Hematopoietic multipotent progenitor cell treated with erythropoietin and hydrocortisone succinate and interleukin-3 and kit ligand, for 6 days (in vitro differentiated cells): ENCODE data around the gene RIC3.

ENCODE experiments used
- DNase-seq: peaks from one replicate; pipeline ENCODE4 v3.0.0-alpha.2; 2015

Gene RIC3

DNA sequence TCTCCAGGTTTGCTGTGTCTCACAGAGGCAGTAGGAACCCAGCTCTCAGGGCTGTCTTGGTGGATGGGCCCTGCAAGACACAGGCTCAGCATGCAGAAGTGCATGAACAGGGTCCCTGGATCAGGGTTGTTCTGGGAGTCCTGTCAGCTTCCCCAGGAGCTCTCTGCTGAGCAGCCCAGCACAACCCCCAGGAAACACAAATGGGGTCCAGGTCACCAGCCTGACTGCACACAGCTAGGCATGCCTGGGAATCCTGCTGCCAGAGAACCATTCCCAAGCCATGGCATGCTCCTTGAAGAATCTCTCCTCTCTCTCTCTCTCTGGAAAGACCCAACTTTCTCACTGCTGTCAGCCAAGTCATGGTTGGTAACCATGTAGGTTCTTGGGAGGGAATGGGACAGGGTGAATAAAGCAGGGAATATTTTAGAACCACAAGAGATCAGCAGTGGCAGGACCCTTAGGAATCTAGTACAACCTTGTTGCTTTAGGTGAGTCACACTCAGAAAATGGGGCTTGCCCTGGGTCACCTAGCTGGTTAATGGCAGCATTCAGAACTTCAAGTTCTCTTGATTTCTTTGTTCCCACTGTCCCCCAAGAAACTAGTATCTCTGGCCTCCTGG lies 66.4 kb downstream of the RIC3 start:
- no peak for DNase-seq

DNA sequence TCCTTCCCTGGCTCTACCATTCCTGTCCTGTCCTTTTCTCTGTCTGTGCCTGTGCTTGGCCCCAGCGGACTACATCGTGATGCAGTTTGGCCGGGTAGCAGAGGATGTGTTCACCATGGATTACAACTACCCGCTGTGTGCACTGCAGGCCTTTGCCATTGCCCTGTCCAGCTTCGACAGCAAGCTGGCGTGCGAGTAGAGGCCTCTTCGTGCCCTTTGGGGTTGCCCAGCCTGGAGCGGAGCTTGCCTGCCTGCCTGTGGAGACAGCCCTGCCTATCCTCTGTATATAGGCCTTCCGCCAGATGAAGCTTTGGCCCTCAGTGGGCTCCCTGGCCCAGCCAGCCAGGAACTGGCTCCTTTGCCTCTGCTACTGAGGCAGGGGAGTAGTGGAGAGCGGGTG lies 67.4 kb downstream of the RIC3 start:
- DNase-seq, result no peak

DNA sequence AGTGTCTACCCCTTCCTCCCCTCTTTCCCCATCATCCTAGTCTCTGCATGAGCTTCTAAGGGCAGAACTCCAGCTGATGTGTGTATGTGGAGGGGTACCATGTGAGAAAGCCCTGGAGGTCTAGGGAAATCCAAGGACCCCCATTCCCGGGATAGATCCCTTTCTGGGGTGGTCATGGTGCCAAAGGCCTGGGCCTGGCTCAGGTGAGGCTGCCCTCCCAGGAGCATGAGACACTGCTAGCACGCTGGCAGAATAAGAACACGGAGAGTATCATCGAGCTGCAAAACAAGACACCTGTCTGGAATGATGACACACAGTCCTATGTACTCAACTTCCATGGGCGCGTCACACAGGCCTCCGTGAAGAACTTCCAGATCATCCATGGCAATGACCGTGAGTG lies 68.2 kb downstream of the RIC3 start:
- no peak for DNase-seq

DNA sequence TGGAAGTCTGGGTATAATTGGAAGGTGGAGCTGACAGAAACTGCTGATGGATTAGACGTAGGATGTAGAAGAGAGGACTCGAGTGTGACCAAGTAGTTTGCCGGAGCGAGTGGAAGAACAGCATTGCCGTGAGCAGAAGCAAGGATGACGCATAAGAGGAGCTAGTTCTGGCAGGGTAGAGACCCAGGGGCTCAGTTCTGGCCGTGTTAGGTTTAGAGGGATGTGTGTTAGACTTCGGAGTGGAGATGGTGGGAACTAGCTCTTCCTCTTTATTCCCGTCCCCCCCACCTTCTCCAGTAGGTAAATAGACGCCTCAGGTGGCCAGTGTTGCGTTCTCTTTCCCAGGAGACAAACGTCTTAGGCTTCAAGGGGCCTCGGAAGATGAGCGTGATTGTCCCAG lies 68.7 kb downstream of the RIC3 start:
- DNase-seq, result no peak

DNA sequence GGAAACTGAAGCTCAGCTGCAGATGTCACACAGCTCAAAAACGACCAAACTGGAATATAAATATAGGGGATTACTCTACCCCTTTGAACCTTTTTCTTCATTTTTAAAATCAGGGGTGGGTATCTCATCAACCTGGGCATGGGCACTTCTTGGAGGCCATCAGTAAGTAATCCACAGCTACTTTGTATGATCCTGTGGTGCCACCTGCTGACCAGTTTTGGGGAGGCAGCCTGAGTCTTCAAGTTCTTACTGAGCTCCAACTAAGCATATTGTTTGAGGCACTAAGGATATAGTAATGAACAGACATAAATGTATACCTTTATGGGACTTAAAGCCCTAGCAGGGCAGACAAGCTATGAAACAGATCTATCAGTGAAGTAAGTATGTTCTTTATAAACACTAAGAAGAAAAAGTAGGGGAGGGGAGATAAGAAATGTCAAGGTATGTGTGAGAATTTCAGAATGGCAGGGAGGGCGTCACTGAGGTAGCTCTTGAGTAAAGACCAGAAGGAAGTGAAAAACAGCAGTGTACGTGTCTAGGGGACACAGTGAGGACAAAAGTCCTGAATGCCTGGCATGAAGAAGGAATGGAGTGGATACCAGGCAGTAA lies 69.4 kb downstream of the RIC3 start:
- peak; percentile 84 for DNase-seq

DNA sequence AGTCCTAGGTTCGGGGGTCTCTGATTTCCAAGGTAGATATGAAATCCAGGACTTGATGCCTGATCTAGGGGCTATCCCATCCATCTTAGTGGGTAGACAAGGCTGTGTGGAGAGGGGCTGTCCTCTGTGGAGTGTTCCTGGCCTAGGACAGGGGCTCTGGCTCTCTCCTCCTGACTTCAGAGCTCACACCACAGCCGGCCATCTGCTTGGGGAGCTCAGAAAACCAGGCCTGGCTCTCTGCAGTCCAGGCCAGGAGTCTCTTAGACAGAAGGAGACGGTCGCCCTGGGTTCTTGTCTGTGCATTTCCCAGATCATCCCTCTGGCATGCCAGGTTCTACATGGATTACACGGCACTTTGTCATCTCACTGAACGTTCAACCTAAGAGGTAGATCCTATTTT lies 69.9 kb downstream of the RIC3 start:
- no peak for DNase-seq

DNA sequence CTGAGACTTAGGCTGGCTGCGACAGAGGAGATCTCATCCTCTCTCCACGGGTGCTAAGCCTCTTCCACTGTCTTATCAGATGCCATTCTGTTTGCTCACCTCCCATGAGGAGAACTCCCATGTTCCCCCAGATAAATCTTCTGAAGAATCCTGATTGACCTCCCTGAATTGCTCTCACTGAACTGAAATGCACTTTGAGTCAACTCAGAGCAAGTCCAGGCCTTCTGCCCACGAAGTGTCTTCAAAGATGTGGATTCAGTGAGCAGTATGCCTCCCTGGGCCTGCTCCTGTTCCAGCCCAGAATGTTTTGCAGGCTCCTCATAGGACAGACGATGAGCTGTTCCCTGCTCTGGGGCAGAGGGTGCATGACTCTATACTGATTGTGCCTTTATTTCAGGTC lies 70.5 kb downstream of the RIC3 start:
- no peak for DNase-seq

DNA sequence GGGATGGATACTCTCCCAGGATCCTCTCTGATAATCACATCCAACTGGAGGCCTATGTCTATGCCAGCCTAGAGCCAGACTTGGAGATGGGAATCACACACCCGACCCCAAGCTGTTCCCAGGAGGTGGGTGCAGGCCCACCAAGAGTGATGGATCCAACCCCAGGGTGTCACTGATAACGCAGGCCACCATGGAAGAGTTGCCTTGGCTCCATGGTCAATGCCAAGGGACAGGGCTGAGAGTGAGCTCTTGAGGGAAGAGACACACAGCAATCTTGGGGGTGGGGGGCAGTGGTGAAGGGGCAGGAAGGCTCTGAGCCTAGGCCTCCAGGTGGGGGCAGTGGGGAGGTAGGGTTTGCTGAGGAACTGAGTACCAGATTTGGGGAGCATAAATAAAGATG lies 70.9 kb downstream of the RIC3 start:
- DNase-seq, result no peak

DNA sequence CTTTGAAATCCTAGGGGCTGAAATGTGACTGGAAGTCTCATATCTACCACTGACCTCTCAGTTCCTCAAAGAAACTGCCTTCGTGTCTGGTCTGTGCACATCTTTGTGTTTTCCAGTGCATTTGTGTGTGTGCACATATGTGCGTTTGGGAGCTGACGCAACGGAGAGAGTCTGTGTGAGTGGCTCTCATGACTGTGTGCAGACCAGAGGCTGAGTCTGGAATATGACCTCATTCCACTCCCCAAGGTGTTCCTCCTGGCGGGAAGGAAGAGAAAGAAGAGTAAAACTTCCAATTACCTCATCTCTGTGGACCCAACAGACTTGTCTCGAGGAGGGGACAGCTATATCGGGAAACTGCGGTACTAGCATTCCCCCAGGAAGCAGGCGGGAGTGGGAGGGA lies 71.4 kb downstream of the RIC3 start:
- no peak for DNase-seq

DNA sequence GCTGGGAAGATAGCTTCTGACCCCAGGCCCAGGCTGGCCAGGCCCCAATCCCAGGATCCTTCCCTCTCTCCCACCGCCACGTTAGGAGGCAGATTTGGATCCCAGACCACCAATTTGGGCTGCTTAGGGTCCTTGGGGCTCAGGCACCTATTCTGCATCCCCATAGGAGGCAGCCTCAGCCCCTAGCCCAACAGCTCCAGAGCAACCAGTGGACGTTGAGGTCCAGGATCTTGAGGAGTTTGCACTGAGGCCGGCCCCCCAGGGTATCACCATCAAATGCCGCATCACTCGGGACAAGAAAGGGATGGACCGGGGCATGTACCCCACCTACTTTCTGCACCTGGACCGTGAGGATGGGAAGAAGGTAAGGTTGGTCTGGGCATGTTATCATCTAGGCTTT lies 71.8 kb downstream of the RIC3 start:
- no peak for DNase-seq

DNA sequence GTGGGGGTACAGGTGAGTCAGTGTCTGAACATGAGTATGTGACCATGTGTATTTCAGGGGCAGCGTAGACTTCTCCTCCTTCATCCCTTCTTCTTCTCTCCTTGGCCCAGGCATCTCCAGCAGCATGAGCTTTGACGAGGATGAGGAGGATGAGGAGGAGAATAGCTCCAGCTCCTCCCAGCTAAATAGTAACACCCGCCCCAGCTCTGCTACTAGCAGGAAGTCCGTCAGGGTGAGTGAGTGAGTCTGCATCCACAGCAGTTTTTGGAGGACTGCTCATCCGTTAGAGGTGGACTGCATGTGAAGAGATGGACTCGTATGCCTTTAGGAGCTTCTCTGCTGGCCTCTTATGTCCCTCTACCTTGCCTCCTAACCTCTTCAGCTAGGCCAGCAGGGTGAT lies 72.2 kb downstream of the RIC3 start:
- no peak for DNase-seq

DNA sequence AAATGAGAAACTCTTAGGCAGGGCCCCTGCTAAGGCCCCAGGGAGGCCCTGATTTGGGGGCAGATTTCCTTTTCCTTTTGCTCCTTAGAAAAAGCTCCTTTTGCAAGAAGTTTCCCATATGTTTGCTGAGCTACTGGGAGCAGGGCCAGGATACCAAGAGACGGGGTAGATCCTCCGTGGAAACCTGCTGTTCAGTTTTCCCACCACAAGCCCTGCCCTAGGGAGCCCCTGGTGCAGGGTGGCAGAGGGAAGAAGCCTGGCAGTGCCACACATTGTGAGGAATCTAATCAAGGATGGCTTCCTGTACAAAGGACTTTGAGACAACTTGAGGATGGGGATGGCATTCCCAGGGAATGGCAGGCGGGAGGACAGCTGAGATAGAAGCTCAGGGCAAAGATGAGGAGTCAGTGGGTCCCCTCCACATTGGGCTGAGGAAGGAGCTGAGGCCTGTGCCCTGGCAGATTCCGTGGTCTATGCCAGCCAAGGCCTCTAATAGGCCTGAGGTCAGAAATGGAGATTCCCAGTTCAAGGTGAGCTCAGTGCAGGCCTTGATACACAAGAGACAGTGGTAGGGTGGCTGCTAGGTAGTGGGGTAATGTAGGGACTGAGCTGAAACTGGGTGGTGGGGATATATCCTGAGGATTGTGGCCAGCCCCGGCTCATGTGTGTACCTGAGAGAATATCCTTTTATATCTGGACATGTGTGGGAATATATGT lies 72.9 kb downstream of the RIC3 start:
- DNase-seq, result no peak

DNA sequence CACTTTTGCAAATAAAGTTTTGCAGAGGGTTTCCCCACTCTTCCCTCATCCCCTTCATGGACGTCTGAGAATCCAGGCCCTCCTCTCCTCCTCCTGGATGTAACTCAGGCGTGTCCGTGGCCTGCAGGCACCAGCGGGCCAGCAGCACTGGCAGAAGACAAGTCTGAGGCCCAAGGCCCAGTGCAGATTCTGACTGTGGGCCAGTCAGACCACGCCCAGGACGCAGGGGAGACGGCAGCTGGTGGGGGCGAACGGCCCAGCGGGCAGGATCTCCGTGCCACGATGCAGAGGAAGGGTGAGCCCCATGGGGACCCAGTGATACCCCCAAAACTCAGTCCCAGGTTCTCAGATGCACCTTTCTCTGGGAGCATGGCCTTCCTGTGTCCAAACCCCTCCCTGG lies 73.5 kb downstream of the RIC3 start:
- no peak for DNase-seq

DNA sequence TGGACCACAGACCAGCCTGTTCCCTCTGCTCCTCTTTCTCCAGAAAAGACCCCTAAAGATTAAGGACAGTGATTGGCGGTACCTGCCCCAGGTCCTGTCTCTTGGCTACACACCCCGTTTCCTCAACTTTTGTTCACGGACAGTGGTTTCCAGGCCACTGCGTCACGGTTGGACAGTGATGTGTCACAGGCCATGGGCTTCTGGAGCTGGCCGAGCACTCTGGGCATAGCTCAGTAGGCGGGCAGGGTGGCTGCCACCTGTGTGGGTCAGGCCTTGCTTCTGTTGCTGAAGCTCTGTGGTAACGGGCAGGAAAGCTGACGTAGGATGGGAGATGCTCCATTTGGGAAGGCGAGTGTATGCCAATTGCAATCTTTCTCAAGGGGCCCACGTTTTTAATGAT lies 74.2 kb downstream of the RIC3 start:
- no peak for DNase-seq

DNA sequence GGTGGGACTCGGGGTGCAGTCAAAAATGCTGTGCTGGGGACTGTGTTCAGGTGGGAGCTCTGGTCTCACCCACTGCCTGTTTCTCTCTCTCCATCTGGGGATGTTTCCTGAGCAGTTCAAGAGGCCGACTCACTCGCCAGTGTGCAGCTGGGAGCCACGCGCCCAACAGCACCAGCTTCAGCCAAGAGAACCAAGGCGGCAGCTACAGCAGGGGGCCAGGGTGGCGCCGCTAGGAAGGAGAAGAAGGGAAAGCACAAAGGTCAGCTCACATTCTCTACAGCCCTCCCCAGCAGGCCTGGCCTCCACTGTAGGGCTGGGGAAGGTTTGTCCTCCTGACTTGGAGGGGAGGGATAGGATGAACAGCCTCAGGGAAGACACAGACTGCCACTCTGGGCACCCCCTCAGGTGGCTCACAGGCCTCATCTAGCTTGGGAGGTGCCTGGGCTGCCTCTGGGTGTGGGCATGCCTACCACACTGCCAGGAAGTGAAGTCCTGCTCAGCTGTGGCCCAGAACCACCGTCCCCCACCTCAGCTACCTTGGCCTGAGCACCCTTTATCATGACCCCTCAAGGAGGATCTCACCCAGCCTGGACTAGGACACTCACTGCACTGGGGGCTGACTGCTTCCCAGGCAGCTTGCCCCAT lies 74.8 kb downstream of the RIC3 start:
- no peak for DNase-seq

DNA sequence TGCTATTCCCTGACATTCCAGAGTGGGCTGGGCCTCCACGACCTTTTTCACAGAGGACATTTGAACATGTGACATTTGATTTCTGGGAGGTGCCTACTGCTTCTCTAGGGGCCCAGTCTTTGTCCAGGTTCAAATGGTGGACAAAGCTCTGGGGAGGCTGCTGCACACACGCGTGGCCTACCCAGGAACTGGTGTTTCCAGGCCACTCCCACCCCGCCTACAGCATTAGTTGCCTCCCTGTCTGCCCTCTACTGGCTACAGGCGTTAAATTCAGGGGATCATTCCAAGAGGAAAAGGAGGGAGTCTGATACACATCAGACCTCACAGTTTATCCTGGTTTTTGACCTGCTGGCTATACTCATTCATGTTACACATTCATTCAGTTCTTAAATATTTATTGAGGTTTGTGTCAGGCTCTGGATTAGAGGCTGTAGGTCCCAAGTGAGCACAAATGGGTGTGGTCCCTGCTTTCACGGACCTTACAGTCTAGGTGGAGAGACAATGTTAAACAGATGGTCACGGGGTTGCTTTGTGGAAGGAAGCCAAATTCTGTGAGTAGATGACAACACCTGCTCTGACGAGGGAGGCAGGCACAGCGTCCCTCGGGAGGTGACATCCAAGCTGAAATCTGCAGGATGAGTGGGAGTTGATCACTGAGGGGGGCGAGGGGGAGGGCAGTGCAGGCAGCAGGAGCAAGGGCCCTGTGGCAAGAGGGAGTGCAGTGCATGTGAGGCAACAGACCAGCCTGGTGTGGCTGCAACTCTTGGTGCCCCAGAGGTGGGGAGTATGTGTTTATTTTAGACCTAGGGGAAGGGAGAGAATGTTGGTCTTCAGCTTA lies 76.0 kb downstream of the RIC3 start:
- DNase-seq, result peak; percentile 82

DNA sequence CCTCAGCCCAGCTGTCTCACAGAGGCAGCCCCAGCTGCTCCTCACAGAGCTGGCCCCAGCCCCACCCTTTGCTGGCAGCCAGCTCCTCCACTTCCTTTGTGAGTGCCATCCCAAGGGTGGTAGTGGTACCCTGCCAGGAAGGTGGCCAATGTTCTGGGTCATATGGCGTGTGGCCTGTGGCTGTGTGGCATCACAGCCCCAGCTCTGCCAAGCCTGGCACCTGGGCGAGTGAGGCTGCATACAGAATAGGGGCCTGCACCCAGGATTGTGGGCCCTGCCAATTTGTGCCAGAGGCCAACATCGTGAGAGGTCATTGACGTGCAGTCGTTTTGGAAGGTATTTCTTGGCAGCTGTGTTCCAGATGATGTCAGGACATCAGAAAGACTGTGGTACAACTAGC lies 77.1 kb downstream of the RIC3 start:
- no peak for DNase-seq

DNA sequence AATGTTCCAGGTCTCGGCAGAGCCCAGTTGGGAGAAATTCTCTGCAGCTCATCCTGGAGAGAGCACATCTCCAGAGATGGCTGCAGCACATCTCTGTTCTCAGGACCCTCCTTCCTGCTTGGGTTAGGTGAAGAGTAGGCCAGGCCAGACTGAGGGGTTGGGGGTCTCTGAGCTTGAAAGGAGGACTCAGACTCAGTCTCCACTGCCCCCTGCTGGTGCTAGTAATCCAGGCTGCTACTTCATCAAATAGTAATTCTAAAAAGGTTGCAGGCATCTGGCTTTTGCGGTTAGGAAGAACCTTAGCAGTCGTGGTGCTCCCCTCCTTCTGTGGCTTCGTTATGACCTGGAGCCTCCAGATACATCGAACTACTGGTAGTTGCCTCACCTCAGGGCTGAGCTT lies 78.1 kb downstream of the RIC3 start:
- DNase-seq, result peak; percentile 65

DNA sequence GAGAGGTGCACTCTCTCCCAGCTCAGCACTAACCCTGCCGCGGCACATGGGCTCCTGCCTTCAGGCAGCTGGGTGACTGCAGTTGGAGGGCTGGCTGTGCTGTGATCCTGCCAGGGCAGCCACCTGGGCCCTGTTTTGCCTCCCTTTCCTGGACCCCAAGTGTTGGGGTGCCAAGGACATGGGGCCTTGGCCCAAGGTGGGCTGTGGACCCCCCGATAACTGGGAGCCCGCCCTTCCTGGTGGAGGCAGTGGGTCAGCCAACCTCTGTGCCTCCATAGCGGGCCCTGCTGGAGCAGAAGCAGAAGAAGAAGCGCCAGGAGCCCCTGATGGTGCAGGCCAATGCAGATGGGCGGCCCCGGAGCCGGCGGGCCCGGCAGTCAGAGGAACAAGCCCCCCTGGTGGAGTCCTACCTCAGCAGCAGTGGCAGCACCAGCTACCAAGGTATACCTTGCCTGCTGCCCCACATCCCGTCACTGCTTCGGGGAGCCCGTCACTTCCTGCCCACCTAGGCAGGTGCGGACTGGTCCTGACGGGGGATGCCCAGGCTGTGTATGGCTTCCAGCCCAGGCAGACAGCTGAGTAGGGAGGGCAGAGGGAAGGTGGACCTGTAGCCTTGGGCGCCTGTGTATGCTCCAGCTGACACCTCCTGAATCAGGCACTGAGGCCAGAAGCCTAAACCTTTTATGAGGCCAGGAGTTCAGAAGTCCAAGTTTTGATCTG lies 78.9 kb downstream of the RIC3 start:
- no peak for DNase-seq

DNA sequence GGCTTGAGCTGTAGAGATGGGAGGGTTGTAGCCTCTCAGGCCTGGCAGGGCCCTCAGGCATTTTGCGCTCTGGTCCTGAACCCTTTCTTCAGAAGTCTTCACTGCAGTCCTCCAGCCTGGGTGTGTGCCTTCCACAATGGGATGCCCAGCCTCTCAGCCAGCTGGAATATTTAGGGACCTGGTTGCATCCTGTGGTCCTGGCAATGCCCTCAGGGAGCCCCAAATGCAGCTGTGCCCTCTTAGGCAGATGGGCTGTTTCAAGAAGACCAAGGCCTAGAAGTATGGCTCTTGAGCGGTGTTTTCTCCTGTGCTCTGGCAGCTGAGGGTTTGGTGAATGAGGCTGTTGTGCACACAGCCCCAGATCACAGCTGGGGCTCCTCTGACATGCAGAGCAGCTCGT lies 81.1 kb downstream of the RIC3 start:
- no peak for DNase-seq

DNA sequence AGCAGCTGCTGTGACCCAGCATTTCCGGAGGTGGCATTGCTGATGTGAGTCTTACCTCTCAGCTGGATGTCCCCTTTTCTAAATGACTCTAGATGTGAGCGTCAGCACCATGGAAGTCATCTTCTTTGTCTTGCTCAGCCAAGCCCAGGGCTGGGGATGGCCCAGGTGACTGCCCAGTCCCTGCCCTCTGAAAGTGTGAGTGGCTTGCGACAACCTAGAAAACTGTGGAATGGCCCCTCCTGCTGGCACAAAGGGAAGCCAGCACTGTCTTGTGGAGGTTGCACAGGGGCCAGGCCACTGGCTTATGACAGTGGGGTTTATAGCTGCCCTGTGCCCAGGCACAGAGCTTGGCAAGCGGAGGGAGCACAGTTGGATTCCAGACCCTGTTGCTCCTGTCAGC lies 81.6 kb downstream of the RIC3 start:
- DNase-seq, result no peak

DNA sequence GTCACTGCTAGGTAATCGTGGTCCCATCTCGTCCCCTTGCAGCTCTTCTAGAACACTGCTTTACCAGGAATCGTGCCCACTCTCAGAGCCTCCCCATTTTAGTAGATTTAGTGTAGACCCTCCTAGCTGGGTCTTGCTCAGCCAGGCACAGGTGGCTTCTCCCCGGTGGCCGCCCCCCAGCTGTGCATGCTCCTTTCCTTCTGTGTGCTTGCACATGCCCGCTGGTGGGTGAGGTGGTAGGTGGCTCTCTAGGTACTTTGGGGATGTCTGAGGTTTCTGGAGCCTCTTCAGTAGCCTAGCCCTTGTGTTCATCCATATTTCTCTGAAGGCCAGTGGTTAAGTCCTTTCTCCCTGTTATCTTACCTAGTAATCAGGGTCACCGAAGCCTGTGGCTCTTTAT lies 82.3 kb downstream of the RIC3 start:
- no peak for DNase-seq
